GM18507 (cell line): Measurements from ENCODE around the gene DPP9.

Source experiments
- DNase-seq: peaks from one replicate; pipeline ENCODE4 v3.0.0; 2011; ENCODE audit warnings: low read depth; ENCODE audit not compliant: insufficient read length; ENCODE audit errors: extremely low spot score
- FAIRE-seq: peaks from 2 replicates; lab custom pipeline; 2011; peaks lifted over from hg19 to GRCh38; lab: Jason Lieb, UNC

The DPP9 gene

DNA sequence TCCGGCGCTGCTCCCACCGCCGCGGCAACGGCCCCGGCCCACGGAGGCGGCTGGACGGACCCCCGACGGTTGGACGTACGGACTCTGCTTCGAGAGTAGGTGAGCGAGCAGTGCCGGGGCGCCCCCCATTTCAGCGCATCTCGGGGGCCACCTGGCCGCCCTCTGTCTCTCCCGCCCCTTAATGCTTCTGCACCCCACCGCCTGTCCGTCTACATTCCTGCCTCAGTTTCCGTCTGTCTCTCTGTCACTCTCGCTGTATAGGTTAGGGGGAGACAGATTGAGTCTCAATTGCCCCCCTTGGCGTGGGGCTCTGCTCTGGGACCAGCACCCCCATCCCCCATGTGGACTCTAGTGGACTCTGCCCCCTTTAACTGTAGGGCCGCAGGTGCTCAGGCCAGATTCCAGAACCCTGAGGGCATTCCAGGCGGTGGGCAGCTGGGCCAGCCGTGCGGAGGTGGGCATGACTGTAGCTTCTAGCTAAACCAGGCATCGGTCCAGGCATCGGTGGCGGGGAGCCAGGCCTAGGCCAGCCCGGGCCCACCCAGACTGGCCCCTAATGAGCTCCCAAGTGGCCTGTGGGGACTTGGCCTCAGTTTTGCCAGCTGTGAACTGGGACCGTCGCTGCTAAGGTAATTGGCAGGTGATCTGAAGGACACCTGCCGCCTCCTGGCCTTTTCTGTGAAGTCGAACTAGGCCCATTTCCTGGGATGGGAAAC lies 84.0 kb downstream of the DPP9 start:
- FAIRE-seq = no peak
- DNase-seq = no peak

DNA sequence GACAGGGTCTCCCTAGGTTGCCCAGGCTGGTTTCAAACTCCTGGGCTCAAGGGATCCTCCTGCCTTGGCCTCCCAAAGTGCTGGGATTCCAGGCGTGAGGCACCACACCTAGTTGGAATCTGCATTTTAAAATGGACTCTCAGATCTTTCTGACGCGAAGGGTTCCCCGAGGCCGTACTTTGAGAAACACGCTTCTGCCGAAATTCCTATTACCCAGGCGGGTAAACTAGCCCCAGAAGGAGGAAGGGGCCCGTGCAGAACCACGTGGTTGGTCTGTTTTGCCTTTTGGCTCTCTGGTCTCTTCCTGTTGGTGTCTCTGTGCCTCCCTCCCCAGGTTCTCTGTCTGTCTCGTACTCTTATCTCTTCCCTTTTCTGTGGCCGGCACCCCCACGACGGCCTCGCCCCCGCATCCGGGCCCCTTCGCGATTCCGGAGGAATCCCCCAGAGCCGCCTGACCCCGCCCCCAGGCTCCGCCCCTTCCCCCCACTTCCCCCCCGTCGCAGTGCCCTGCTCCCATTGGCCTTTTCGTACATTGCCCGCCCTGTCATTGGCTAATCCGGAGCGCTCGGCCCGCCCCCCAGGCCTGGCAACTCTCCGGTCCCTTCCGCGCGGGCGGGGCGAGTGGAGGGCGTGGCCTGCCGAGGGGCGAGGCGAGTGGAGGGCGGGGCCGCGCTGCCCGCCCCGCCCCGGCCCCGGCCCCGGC lies 84.7 kb downstream of the DPP9 start, which contains the start of gene TNFAIP8L1:
TNFAIP8L1 (plus strand) TSS at position 689 of the 703 bp plus-strand sequence. CDS start 12,354 bp downstream, outside the sequence.
- peak; percentile 94 for FAIRE-seq

DNA sequence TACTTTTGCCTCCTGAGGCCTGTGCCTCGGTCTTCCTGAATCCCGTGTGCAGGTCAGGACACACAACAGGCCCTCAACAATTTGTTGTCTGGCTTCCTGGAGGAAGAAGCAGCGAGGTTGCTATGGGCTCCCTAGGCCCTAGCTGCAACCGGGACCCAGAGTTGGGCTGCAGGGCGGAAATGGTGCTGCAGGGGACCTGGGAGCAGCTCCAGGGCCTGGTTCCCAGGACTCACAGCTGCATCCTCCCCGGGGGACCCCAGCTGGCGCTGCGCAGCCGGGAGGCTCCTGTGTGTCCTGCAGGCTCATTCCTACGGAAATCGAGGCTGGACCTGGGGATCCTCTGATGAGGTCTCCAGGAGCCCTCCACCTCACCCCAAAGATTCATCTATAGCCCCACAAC lies 85.3 kb downstream of the DPP9 start:
- DNase-seq = no peak
- FAIRE-seq = no peak

More for the DNA sequence above, 84.7 kb downstream of the DPP9 start, which contains the start of gene TNFAIP8L1:
- DNase-seq = peak; percentile 100

DNA sequence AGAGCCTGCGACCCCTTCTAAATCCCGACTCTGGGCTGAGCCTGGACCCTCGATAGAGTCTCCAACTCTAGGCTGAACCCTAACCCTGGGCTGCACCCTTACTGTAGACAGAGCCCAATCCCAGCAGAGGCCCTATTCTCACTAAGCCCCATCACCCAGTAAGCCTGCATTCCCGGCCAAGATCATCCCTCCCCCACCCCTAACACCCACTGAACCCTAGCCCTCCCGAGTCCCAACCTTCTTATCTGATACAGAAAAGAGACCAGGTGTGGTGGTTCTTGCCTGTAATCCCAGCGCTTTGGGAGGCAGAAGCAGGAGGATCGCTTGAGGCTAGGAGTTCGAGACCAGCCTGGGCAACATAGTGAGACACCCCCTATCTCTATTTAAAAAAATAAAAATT lies 86.9 kb downstream of the DPP9 start:
- no peak for FAIRE-seq
- DNase-seq = no peak

DNA sequence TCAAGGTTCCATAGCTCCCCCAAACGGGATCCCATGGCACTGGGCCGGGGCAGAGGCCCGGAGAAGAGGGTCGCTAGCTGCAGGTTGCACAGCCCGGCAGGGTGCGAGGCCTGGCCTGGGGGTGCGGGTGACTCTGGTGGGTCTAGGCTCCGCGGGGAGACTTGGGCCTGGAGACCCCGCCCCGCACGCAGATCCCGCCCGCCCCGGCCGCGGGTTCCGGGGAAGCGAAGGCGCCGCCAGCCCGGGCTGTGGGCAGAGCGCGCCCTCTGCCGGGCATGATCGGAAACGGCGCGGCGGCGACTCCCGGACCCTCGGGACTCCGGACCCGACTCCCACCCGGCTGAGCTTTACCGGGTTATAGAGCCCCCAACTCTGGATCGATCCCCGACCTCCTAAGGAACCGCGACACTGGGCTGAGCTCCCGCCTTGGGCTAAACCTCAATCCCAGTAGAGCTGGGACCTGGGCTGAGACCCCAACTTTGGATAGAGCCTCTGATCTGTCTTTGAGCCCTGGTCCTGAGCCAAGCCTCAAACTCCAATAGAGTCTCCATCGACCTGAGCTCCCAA lies 87.4 kb downstream of the DPP9 start:
- FAIRE-seq (no peak), DNase-seq (peak; percentile 67)

DNA sequence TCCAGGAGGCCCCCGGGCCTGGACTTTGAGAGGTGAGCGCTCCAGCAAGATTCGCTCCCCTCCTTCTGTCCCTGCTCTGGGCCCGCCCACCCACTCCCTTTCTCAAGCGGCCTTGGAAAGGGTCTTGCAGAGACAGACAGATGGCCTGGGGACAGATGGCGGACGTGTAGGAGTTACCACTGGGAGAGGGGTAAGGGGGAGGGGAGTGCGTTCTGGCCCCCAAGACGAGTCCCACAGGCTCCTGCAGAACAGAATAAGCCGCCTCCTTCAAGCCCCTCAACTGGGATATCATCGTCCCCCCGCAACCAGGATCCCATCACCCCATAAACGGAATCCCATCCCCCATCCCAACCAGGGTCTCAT lies 87.9 kb downstream of the DPP9 start:
- DNase-seq (no peak), FAIRE-seq (no peak)

DNA sequence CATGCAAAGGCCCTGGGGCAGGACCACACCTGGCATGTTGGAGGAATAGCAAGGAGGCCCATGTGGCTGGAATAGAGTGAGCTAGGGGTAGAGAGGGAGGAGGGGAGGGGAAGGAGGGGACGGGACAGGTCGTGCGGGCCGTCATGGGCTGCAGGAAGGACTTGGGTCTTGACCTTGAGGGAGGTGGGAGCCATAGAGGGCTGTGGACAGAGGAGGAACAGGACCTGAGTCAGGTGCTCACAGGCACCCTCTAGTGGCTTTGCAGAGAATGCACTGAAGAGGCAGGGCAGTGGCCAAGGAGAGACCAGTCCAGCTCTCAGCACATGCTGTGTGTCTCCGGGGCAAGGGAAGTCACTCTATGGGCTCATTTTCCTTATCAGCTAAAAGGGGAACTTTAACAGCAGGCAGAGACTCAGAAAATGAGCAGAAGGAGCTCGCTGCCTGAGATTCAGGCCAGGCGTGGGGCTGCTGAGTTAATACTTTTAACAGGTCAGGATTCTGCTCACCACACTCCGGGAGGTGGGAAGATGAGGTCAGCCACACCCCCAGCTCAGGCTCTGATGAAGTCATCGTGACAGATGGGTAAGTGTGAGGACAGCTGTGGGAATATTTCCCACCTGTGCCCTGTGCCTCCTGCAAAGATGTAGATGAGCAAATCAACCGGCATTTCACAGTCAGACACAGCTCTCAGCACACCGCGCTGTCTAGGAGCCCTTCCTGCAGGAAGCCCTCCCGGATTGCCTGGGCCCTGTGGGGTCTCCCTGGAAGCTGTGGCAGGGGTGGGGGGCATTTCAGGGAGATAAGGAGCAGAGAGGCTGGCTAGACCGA lies 90.3 kb downstream of the DPP9 start:
- FAIRE-seq (peak; percentile 15), DNase-seq (peak; percentile 33)
